ENCODE results near the gene FGD6.

The FGD6 gene

GRCh38 chr12:95229636-95230035 lies 12.4 kb upstream of the FGD6 start (continued):
- no peak for TF ChIP-seq PATZ1 (CRISPR knock-in tag; IDR thresholded peaks at IDR 0.05; ENCODE audit: borderline replicate concordance)
- no peak for TF ChIP-seq CSDC2 (CRISPR knock-in tag; IDR thresholded peaks at IDR 0.05)

GRCh38 chr12:95228617-95229016 lies 11.3 kb upstream of the FGD6 start:
- ATAC-seq, result no peak
- TF ChIP-seq OSR1 (CRISPR knock-in tag; IDR thresholded peaks at IDR 0.05) (no peak), CREB5 (CRISPR knock-in tag; IDR thresholded peaks at IDR 0.05; ENCODE audit: low read depth) (no peak), POU6F1 (CRISPR knock-in tag; IDR thresholded peaks at IDR 0.05; ENCODE audit: borderline replicate concordance, low read depth) (no peak), PPARA (CRISPR knock-in tag; IDR thresholded peaks at IDR 0.05; ENCODE audit: borderline replicate concordance) (no peak), ZFP3 (CRISPR knock-in tag; IDR thresholded peaks at IDR 0.05) (no peak), ESRRG (CRISPR knock-in tag; IDR thresholded peaks at IDR 0.05) (no peak), RARB (CRISPR knock-in tag; IDR thresholded peaks at IDR 0.05) (no peak), TCF4 (CRISPR knock-in tag; IDR thresholded peaks at IDR 0.05; ENCODE audit: borderline replicate concordance) (no peak), SNAI2 (CRISPR knock-in tag; IDR thresholded peaks at IDR 0.05) (no peak), ISL1 (CRISPR knock-in tag; IDR thresholded peaks at IDR 0.05) (no peak), ZNF70 (CRISPR knock-in tag; IDR thresholded peaks at IDR 0.05) (no peak), ZC3H10 (CRISPR knock-in tag; IDR thresholded peaks at IDR 0.05) (no peak), CSDC2 (CRISPR knock-in tag; IDR thresholded peaks at IDR 0.05) (no peak), ZFP30 (CRISPR knock-in tag; IDR thresholded peaks at IDR 0.05) (no peak), TSHZ2 (CRISPR knock-in tag; IDR thresholded peaks at IDR 0.05) (no peak), ZNF565 (CRISPR knock-in tag; conservative IDR thresholded peaks at IDR 0.05; ENCODE audit: low read depth) (no peak), CSRNP3 (CRISPR knock-in tag; IDR thresholded peaks at IDR 0.05) (no peak), TOX (CRISPR knock-in tag; IDR thresholded peaks at IDR 0.05; ENCODE audit: borderline replicate concordance) (no peak)

- no peak for ATAC-seq
Observed at GRCh38 chr12:95227818-95228356, 10.6 kb upstream of the FGD6 start.

More at GRCh38 chr12:95227818-95228356, 10.6 kb upstream of the FGD6 start:
- no peak for TF ChIP-seq ZFP30 (CRISPR knock-in tag; IDR thresholded peaks at IDR 0.05)
- TF ChIP-seq POU6F1 (CRISPR knock-in tag; IDR thresholded peaks at IDR 0.05; ENCODE audit: borderline replicate concordance, low read depth), result no peak
- no peak for TF ChIP-seq OSR1 (CRISPR knock-in tag; IDR thresholded peaks at IDR 0.05)
